WTC11 (cell line): ENCODE measurements around the gene ADCYAP1R1. TPM values are rescaled to one million over a fixed set of nuclear protein-coding genes. Genes with fewer than 3 reads are reported as not detected.

Source experiments
- ATAC-seq: fragments of 200-7000 bp; cut with Tn5 transposase; 2 replicates; pipeline ENCODE4 v1.10.0; 2021; ENCODE audit warnings: mild to moderate bottlenecking, moderate library complexity
- CTCF ChIA-PET: fragments of 300-600 bp; sonication (Branson Sonifier 250); formaldehyde crosslinking; loops from one replicate; lab custom pipeline; 2021; ENCODE audit warnings: antibody characterized with exemption; lab: Charles Lee
- POLR2A ChIA-PET: fragments of 350-600 bp; sonication (Branson Sonifier 250); formaldehyde crosslinking; loops from one replicate; lab custom pipeline; 2021; ENCODE audit warnings: antibody characterized with exemption; lab: Charles Lee
- DNase-seq: peaks from one replicate; pipeline ENCODE4 v3.0.0; 2021; ENCODE audit warnings: low spot score
- H3K27ac Mint-ChIP-seq: 2 replicates; pipeline ENCODE4 v1.8.0; 2021; ENCODE audit warnings: mixed read lengths
- H3K27me3 Mint-ChIP-seq: 2 replicates; pipeline ENCODE4 v1.8.0; 2021; ENCODE audit warnings: low read depth, mild to moderate bottlenecking, moderate library complexity, mixed read lengths
- H3K36me3 Mint-ChIP-seq: 2 replicates; pipeline ENCODE4 v1.8.0; 2021; ENCODE audit warnings: mixed read lengths
- H3K4me1 Mint-ChIP-seq: 2 replicates; pipeline ENCODE4 v1.8.0; 2022; ENCODE audit warnings: mixed read lengths
- H3K4me3 Mint-ChIP-seq: 2 replicates; pipeline ENCODE4 v1.8.0; 2021; ENCODE audit warnings: mild to moderate bottlenecking, moderate library complexity, mixed read lengths
- H3K9me3 Mint-ChIP-seq: 2 replicates; pipeline ENCODE4 v1.8.0; 2021; ENCODE audit warnings: mixed read lengths
- GTF2I ChIP-seq: fragments of 250-450 bp; sonication (Bioruptor Pico); conservative IDR thresholded peaks from 2 replicates; pipeline ENCODE4 v1.4.0; 2021; ENCODE audit warnings: mild to moderate bottlenecking
- JAZF1 ChIP-seq: fragments of 250-450 bp; sonication (Bioruptor Pico); IDR thresholded peaks from 2 replicates; pipeline ENCODE4 v1.9.0; 2021; ENCODE audit warnings: moderate library complexity, mild to moderate bottlenecking, inconsistent platforms
- NFATC4 ChIP-seq: fragments of 250-450 bp; sonication (Bioruptor Pico); IDR thresholded peaks from 2 replicates; pipeline ENCODE4 v1.9.0; 2021; ENCODE audit warnings: mild to moderate bottlenecking
- TEAD4 ChIP-seq: sonication (generic); formaldehyde crosslinking; IDR thresholded peaks from 2 replicates; pipeline ENCODE4 v1.8.0; 2022; ENCODE audit warnings: mild to moderate bottlenecking, missing genetic modification reagents
- ZNF232 ChIP-seq: sonication (generic); formaldehyde crosslinking; IDR thresholded peaks from 2 replicates; pipeline ENCODE4 v1.8.0; 2022; ENCODE audit warnings: mild to moderate bottlenecking, missing genetic modification reagents
- ZNF317 ChIP-seq: sonication (generic); formaldehyde crosslinking; IDR thresholded peaks from 2 replicates; pipeline ENCODE4 v1.8.1; 2023; ENCODE audit warnings: low read depth, mild to moderate bottlenecking, moderate library complexity, missing genetic modification reagents, borderline replicate concordance
- total RNA-seq: library from RNA; stranded (reverse); gene quantifications from 3 replicates; pipeline ENCODE4 v1.2.3, GENCODE V29; 2021
- TF ChIP-seq, protein P1 (sequence below): fragments of 250-450 bp; sonication (Bioruptor Pico); IDR thresholded peaks from 2 replicates; pipeline ENCODE4 v1.9.0; 2021; ENCODE audit warnings: mild to moderate bottlenecking
- TF ChIP-seq, protein P2 (sequence below): sonication (generic); formaldehyde crosslinking; IDR thresholded peaks from 2 replicates; pipeline ENCODE4 v1.8.1; 2023; ENCODE audit warnings: mild to moderate bottlenecking, missing genetic modification reagents, borderline replicate concordance
- TF ChIP-seq, protein P3 (sequence below): sonication (generic); formaldehyde crosslinking; IDR thresholded peaks from 2 replicates; pipeline ENCODE4 v1.8.1; 2022; ENCODE audit warnings: mild to moderate bottlenecking, missing genetic modification reagents, moderate library complexity, borderline replicate concordance
- TF ChIP-seq, protein P4 (sequence below): fragments of 250-450 bp; sonication (Bioruptor Pico); IDR thresholded peaks from 2 replicates; pipeline ENCODE4 v2.1.2; 2022; ENCODE audit warnings: mild to moderate bottlenecking, moderate library complexity

The ADCYAP1R1 gene
- total RNA-seq, 1 experiment from 2014 or later: 9.9 TPM

DNA sequence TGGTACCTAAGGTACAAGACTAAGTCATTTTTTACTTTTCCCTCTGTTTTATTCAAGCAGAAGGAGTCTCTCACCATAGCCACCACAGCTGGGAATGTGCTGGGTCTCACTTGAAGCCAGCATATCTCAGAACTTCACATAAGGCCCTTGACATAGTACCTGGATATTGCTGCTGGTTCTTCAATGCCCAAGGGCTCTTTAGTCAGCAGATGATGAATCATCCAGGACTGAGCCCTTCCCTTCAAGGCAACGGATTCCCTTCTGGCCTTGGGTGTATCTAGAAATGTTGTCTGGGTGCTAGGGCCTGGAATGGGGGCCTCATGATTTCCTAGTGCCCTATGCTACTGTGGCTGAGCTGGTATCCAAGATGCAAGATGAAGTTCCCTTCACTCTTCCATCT is 93.9 kb downstream of the ADCYAP1R1 start:
- no peak for TF ChIP-seq NFATC4 (CRISPR knock-in tag)
- TF ChIP-seq GTF2I (CRISPR knock-in tag): no peak
- TF ChIP-seq ZNF317 (CRISPR knock-in tag): no peak
- TF ChIP-seq JAZF1 (CRISPR knock-in tag): no peak
- TF ChIP-seq, all 79 proteins: peak for 0
- Mint-ChIP-seq H3K4me3 (no peak overlapping the region), H3K27me3 (peaks cover 13% of the 10 kb centered on the region; the same call in 1 of the 2 replicates), H3K36me3 (no peaks in the 10 kb centered on the region), H3K9me3 (peaks cover 8% of the 10 kb centered on the region; the same call in 1 of the 2 replicates), H3K4me1 (no peaks in the 10 kb centered on the region), H3K27ac (no peak overlapping the region)
- CTCF ChIA-PET: interaction anchor here (1.3 to 2.0 kb wide), 5 partner anchors 12 to 488 kb away, joined by 3 to 17 read pairs (median 8); no protein-coding TSS in a partner anchor
- no peak for ATAC-seq
- POLR2A ChIA-PET: no interaction called here
- DNase-seq: no peak

DNA sequence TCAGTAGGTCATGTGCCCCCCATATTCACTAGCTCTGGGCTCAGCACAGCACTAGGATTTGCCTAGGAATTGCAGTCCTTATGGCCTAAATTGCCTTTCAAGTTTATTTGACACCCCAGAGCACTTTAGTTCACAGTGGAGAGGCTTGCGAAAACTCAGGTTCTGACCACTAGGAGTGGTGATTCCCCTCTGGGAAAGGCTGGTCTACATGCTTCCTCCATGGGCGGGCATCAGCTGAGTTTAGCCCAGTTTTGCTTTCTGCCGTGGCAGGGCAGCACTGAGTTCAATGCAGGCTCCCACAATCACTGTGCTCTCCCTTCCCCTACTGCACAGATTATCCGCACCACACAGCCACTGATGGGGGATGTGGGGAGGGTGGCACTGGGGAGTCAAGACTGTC is 94.4 kb downstream of the ADCYAP1R1 start:
- POLR2A ChIA-PET: no interaction called here

More for the DNA sequence above, 94.4 kb downstream of the ADCYAP1R1 start:
- TF ChIP-seq, protein P1, sequence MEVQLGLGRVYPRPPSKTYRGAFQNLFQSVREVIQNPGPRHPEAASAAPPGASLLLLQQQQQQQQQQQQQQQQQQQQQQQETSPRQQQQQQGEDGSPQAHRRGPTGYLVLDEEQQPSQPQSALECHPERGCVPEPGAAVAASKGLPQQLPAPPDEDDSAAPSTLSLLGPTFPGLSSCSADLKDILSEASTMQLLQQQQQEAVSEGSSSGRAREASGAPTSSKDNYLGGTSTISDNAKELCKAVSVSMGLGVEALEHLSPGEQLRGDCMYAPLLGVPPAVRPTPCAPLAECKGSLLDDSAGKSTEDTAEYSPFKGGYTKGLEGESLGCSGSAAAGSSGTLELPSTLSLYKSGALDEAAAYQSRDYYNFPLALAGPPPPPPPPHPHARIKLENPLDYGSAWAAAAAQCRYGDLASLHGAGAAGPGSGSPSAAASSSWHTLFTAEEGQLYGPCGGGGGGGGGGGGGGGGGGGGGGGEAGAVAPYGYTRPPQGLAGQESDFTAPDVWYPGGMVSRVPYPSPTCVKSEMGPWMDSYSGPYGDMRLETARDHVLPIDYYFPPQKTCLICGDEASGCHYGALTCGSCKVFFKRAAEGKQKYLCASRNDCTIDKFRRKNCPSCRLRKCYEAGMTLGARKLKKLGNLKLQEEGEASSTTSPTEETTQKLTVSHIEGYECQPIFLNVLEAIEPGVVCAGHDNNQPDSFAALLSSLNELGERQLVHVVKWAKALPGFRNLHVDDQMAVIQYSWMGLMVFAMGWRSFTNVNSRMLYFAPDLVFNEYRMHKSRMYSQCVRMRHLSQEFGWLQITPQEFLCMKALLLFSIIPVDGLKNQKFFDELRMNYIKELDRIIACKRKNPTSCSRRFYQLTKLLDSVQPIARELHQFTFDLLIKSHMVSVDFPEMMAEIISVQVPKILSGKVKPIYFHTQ (CRISPR knock-in tag): no peak
- TF ChIP-seq, protein P2, sequence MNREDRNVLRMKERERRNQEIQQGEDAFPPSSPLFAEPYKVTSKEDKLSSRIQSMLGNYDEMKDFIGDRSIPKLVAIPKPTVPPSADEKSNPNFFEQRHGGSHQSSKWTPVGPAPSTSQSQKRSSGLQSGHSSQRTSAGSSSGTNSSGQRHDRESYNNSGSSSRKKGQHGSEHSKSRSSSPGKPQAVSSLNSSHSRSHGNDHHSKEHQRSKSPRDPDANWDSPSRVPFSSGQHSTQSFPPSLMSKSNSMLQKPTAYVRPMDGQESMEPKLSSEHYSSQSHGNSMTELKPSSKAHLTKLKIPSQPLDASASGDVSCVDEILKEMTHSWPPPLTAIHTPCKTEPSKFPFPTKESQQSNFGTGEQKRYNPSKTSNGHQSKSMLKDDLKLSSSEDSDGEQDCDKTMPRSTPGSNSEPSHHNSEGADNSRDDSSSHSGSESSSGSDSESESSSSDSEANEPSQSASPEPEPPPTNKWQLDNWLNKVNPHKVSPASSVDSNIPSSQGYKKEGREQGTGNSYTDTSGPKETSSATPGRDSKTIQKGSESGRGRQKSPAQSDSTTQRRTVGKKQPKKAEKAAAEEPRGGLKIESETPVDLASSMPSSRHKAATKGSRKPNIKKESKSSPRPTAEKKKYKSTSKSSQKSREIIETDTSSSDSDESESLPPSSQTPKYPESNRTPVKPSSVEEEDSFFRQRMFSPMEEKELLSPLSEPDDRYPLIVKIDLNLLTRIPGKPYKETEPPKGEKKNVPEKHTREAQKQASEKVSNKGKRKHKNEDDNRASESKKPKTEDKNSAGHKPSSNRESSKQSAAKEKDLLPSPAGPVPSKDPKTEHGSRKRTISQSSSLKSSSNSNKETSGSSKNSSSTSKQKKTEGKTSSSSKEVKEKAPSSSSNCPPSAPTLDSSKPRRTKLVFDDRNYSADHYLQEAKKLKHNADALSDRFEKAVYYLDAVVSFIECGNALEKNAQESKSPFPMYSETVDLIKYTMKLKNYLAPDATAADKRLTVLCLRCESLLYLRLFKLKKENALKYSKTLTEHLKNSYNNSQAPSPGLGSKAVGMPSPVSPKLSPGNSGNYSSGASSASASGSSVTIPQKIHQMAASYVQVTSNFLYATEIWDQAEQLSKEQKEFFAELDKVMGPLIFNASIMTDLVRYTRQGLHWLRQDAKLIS (CRISPR knock-in tag): no peak
- TF ChIP-seq, protein P3, sequence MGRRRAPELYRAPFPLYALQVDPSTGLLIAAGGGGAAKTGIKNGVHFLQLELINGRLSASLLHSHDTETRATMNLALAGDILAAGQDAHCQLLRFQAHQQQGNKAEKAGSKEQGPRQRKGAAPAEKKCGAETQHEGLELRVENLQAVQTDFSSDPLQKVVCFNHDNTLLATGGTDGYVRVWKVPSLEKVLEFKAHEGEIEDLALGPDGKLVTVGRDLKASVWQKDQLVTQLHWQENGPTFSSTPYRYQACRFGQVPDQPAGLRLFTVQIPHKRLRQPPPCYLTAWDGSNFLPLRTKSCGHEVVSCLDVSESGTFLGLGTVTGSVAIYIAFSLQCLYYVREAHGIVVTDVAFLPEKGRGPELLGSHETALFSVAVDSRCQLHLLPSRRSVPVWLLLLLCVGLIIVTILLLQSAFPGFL (CRISPR knock-in tag): no peak
- TF ChIP-seq TEAD4 (CRISPR knock-in tag): no peak
- TF ChIP-seq, protein P4, sequence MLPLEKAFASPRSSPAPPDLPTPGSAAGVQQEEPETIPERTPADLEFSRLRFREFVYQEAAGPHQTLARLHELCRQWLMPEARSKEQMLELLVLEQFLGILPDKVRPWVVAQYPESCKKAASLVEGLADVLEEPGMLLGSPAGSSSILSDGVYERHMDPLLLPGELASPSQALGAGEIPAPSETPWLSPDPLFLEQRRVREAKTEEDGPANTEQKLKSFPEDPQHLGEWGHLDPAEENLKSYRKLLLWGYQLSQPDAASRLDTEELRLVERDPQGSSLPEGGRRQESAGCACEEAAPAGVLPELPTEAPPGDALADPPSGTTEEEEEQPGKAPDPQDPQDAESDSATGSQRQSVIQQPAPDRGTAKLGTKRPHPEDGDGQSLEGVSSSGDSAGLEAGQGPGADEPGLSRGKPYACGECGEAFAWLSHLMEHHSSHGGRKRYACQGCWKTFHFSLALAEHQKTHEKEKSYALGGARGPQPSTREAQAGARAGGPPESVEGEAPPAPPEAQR: no peak
- no peak for TF ChIP-seq ZNF232 (CRISPR knock-in tag)
- CTCF ChIA-PET: interaction anchor here (1.3 to 2.0 kb wide), 4 partner anchors 12 to 299 kb away, joined by 3 to 17 read pairs (median 6); no protein-coding TSS in a partner anchor
- Mint-ChIP-seq H3K27me3 (peaks cover 9% of the 10 kb centered on the region; the same call in 1 of the 2 replicates), H3K36me3 (no peaks in the 10 kb centered on the region), H3K4me1 (no peaks in the 10 kb centered on the region), H3K27ac (no peak overlapping the region), H3K9me3 (peaks cover 8% of the 10 kb centered on the region; the same call in 1 of the 2 replicates), H3K4me3 (no peak overlapping the region)
- DNase-seq (no peak), ATAC-seq (no peak)
